Smooth muscle cell (in vitro differentiated cells): Measurements from ENCODE around the gene DCHS1. TPM values are rescaled to one million over a fixed set of nuclear protein-coding genes. Genes with fewer than 3 reads are reported as not detected.

Experiments
- DNase-seq: peaks from one replicate; lab custom pipeline; 2025; ENCODE audit not compliant: unreplicated experiment; lab: John Stamatoyannopoulos, UW
- H2AFZ ChIP-seq: fragments of 200-600 bp; sonication (generic); 2 replicates; pipeline ENCODE4 v1.6.0; 2016; ENCODE audit warnings: antibody characterized with exemption, low read depth, mild to moderate bottlenecking
- H3F3A ChIP-seq: fragments of 200-600 bp; sonication (generic); 2 replicates; pipeline ENCODE4 v1.6.0; 2017; ENCODE audit warnings: antibody characterized with exemption, low read depth
- H3K27ac ChIP-seq: fragments of 200-600 bp; sonication (generic); 2 replicates; pipeline ENCODE4 v1.5.1; 2016; ENCODE audit warnings: low read depth, mild to moderate bottlenecking
- H3K27me3 ChIP-seq: fragments of 200-600 bp; sonication (generic); 2 replicates; pipeline ENCODE4 v1.6.1; 2016; ENCODE audit warnings: low read depth, mild to moderate bottlenecking
- H3K36me3 ChIP-seq: fragments of 200-600 bp; sonication (generic); 2 replicates; pipeline ENCODE4 v1.5.1; 2016; ENCODE audit warnings: low read depth
- H3K4me1 ChIP-seq: fragments of 200-600 bp; sonication (generic); 2 replicates; pipeline ENCODE4 v1.5.1; 2016; ENCODE audit warnings: low read depth
- H3K4me2 ChIP-seq: fragments of 200-600 bp; sonication (generic); 2 replicates; pipeline ENCODE4 v1.6.0; 2016; ENCODE audit warnings: mild to moderate bottlenecking
- H3K4me3 ChIP-seq: fragments of 200-600 bp; sonication (generic); 2 replicates; pipeline ENCODE4 v1.5.1; 2016; ENCODE audit warnings: mild to moderate bottlenecking
- H3K79me2 ChIP-seq: fragments of 200-600 bp; sonication (generic); 2 replicates; pipeline ENCODE4 v1.6.0; 2016; ENCODE audit warnings: low read depth, mild to moderate bottlenecking
- H3K9ac ChIP-seq: fragments of 200-600 bp; sonication (generic); 2 replicates; pipeline ENCODE4 v1.6.0; 2016; ENCODE audit warnings: low read depth
- H3K9me3 ChIP-seq: fragments of 200-600 bp; sonication (generic); replicated peaks from 2 replicates; pipeline ENCODE4 v1.5.1; 2016; ENCODE audit warnings: low read depth
- H4K20me1 ChIP-seq: fragments of 200-600 bp; sonication (generic); 2 replicates; pipeline ENCODE4 v1.6.0; 2016; ENCODE audit warnings: low read depth
- CTCF ChIP-seq: fragments of 200-600 bp; sonication (generic); IDR thresholded peaks from 2 replicates; pipeline ENCODE4 v1.5.1; 2017; ENCODE audit warnings: borderline replicate concordance, mild to moderate bottlenecking, antibody characterized with exemption; ENCODE audit not compliant: insufficient read depth, poor library complexity, severe bottlenecking
- WGBS: methylation state at CpG from one replicate; pipeline ENCODE4 v1.1.7; 2016; ENCODE audit warnings: low lambda C conversion rate; 5-methylcytosine and 5-hydroxymethylcytosine counted together
- polyA plus RNA-seq: library from polyadenylated mRNA; unstranded; fragments of >200 nt; fragmentation: Nextera tagmentation; extraction: Ambion mirVana; gene quantifications from 2 replicates; pipeline ENCODE4 v1.2.1, GENCODE V29; 2016
- total RNA-seq: library from RNA; depleted of rRNA; stranded (reverse); fragments of >200 nt; gene quantifications from 2 replicates; pipeline ENCODE4 v1.2.3, GENCODE V29; 2014

The DCHS1 gene
- total and polyA plus RNA-seq, 2 experiments from 2014 or later, result 24.5 to 34.2 TPM

- WGBS, result 46% methylated on average over 6 of the region's 6 CpGs
Measured at GRCh38 chr11:6574816-6575715, 80.5 kb downstream of the DCHS1 start.

GRCh38 chr11:6572215-6572614, 83.4 kb downstream of the DCHS1 start:
- Histone ChIP-seq H3K4me3 (no peak overlapping the region), H3K4me1 (no peaks in the 10 kb centered on the region), H4K20me1 (no peaks in the 10 kb centered on the region), H3K9me3 (no peaks in the 10 kb centered on the region), H3K9ac (no peak overlapping the region), H3K27ac (no peak overlapping the region), H3K4me2 (no peak overlapping the region), H3K36me3 (no peaks in the 10 kb centered on the region), H2AFZ (no peak overlapping the region), H3K27me3 (no peaks in the 10 kb centered on the region), H3K79me2 (no peaks in the 10 kb centered on the region), H3F3A (no peaks in the 10 kb centered on the region)
- 55% methylated on average over 2 of the region's 2 CpGs for WGBS
- no peak for TF ChIP-seq CTCF
- DNase-seq, result no peak

More at GRCh38 chr11:6574816-6575715, 80.5 kb downstream of the DCHS1 start:
- Histone ChIP-seq H3K9me3 (no peaks in the 10 kb centered on the region), H3K27me3 (no peaks in the 10 kb centered on the region), H3K9ac (no peak overlapping the region), H3F3A (no peaks in the 10 kb centered on the region), H3K4me1 (no peaks in the 10 kb centered on the region), H4K20me1 (no peaks in the 10 kb centered on the region), H2AFZ (no peak overlapping the region), H3K4me2 (no peak overlapping the region), H3K27ac (no peak overlapping the region), H3K79me2 (no peaks in the 10 kb centered on the region), H3K36me3 (no peaks in the 10 kb centered on the region), H3K4me3 (no peak overlapping the region)
- no peak for TF ChIP-seq CTCF
- no peak for DNase-seq

DNA sequence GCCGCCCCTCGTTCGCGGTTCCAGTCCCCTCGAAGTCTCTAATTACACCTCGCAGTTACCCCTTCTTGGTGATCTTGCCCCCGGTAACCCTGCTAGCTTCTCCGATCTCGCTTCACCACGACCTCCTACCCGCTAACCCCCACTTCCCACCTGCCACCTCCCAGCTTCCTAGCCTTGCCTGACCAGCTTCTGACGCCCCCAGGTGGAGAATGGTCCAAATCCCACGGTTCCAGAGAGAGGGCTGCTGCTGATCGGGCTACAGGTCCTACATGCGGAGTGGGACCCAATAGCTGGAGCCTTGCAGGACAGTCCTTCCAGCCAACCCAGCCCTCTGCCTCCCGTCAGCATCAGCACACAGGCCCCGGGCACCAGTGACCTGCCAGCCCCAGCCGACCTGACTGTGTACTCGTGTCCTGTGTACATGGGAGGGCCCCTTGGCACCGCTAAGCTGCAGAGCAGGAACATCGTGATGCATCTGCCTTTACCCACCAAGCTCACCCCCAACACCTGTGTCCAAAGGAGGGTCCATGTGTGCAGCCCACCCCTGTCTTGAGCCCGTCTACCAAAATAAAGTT, 84.1 kb downstream of the DCHS1 start:
- Histone ChIP-seq H3K4me1 (no peaks in the 10 kb centered on the region), H3K4me3 (no peak overlapping the region), H3K79me2 (no peaks in the 10 kb centered on the region), H3K9me3 (no peaks in the 10 kb centered on the region), H3K27me3 (no peaks in the 10 kb centered on the region), H4K20me1 (no peaks in the 10 kb centered on the region), H3K9ac (no peak overlapping the region), H3K27ac (no peak overlapping the region), H3K4me2 (no peak overlapping the region), H2AFZ (no peak overlapping the region), H3F3A (no peaks in the 10 kb centered on the region), H3K36me3 (no peaks in the 10 kb centered on the region)
- DNase-seq, result no peak
- WGBS, result 96% methylated on average over 22 of the region's 22 CpGs
- TF ChIP-seq CTCF, result no peak

Other genes starting within 250 kb of the DCHS1 start
- 31.1 and 36.7 TPM in 2 replicates for gene APBB1, start 236.7 kb downstream of the DCHS1 start, total RNA-seq
- 59.2 and 64.2 TPM in 2 replicates for gene APBB1, start 236.7 kb downstream of the DCHS1 start, polyA plus RNA-seq
- gene HPX, start 214.8 kb downstream of the DCHS1 start, total RNA-seq, result 0.40 and 3.5 TPM in 2 replicates
- gene HPX, start 214.8 kb downstream of the DCHS1 start, polyA plus RNA-seq, result 1.1 and 2.6 TPM in 2 replicates
- 14.0 and 14.9 TPM in 2 replicates for gene TRIM3, start 181.9 kb downstream of the DCHS1 start, total RNA-seq
- gene TRIM3, start 181.9 kb downstream of the DCHS1 start, polyA plus RNA-seq, result 25.5 and 36.0 TPM in 2 replicates
- gene ARFIP2, start 174.5 kb downstream of the DCHS1 start, total RNA-seq, result 61.6 and 61.9 TPM in 2 replicates
- 84.0 and 88.6 TPM in 2 replicates for gene ARFIP2, start 174.5 kb downstream of the DCHS1 start, polyA plus RNA-seq
- 37.0 and 46.7 TPM in 2 replicates for gene TIMM10B, start 174.3 kb downstream of the DCHS1 start, total RNA-seq
- gene TIMM10B, start 174.3 kb downstream of the DCHS1 start, polyA plus RNA-seq, result 29.1 and 43.6 TPM in 2 replicates
- 9.1 and 13.3 TPM in 2 replicates for gene DNHD1, start 158.5 kb downstream of the DCHS1 start, total RNA-seq
- 5.5 and 5.9 TPM in 2 replicates for gene DNHD1, start 158.5 kb downstream of the DCHS1 start, polyA plus RNA-seq
- gene RRP8, start 52.2 kb downstream of the DCHS1 start, total RNA-seq, result 10.2 and 13.5 TPM in 2 replicates
- gene RRP8, start 52.2 kb downstream of the DCHS1 start, polyA plus RNA-seq, result 23.5 and 24.9 TPM in 2 replicates
- gene ILK, start 52.0 kb downstream of the DCHS1 start, total RNA-seq, result 138 and 166 TPM in 2 replicates
- 236 and 238 TPM in 2 replicates for gene ILK, start 52.0 kb downstream of the DCHS1 start, polyA plus RNA-seq
- 67.9 and 83.3 TPM in 2 replicates for gene TAF10, start 43.6 kb downstream of the DCHS1 start, total RNA-seq
- gene TAF10, start 43.6 kb downstream of the DCHS1 start, polyA plus RNA-seq, result 373 and 378 TPM in 2 replicates
- 21.6 and 37.3 TPM in 2 replicates for gene TPP1, start 36.4 kb downstream of the DCHS1 start, total RNA-seq
- gene TPP1, start 36.4 kb downstream of the DCHS1 start, polyA plus RNA-seq, result 54.1 and 55.4 TPM in 2 replicates
- gene MRPL17, start 27.5 kb upstream of the DCHS1 start, total RNA-seq, result 64.0 and 132 TPM in 2 replicates
- gene MRPL17, start 27.5 kb upstream of the DCHS1 start, polyA plus RNA-seq, result 77.4 and 98.4 TPM in 2 replicates
- gene OR2AG2, start 116.2 kb upstream of the DCHS1 start, total RNA-seq, result 0.13 and 0.72 TPM in 2 replicates
- gene OR2AG2, start 116.2 kb upstream of the DCHS1 start, polyA plus RNA-seq, result 0.23 TPM in 1 of 2 replicates, not detected in the other
- not detected in 2 replicates for gene OR2AG1, start 127.2 kb upstream of the DCHS1 start, total RNA-seq
- not detected in 2 replicates for gene OR2AG1, start 127.2 kb upstream of the DCHS1 start, polyA plus RNA-seq
- gene OR6A2, start 143.9 kb upstream of the DCHS1 start, total RNA-seq, result 0.18 and 0.40 TPM in 2 replicates
- not detected in 2 replicates for gene OR6A2, start 143.9 kb upstream of the DCHS1 start, polyA plus RNA-seq
- gene OR10A5, start 189.9 kb upstream of the DCHS1 start, total RNA-seq, result not detected in 2 replicates
- gene OR10A5, start 189.9 kb upstream of the DCHS1 start, polyA plus RNA-seq, result 0.17 TPM in 1 of 2 replicates, not detected in the other
- not detected in 2 replicates for gene OR10A2, start 207.2 kb upstream of the DCHS1 start, total RNA-seq
- 0.06 TPM in 1 of 2 replicates, not detected in the other for gene OR10A2, start 207.2 kb upstream of the DCHS1 start, polyA plus RNA-seq
- not detected in 2 replicates for gene OR10A4, start 220.8 kb upstream of the DCHS1 start, total RNA-seq
- gene OR10A4, start 220.8 kb upstream of the DCHS1 start, polyA plus RNA-seq, result not detected in 2 replicates
- 0.13 TPM in 1 of 2 replicates, not detected in the other for gene OR2D2, start 236.7 kb upstream of the DCHS1 start, total RNA-seq
- gene OR2D2, start 236.7 kb upstream of the DCHS1 start, polyA plus RNA-seq, result not detected in 2 replicates